Dendritic cell treated with granulocyte-macrophage colony-stimulating factor and Interleukin-4, amounts not matched to agents 40 ng/mL and 50 ng/mL, for 4 days (primary cell): ENCODE data around the gene ECSCR.
"Not testable (repeated sequence)": the region's sequence is repeated elsewhere in the genome, so short reads cannot be mapped to it uniquely, and the experiment has no call there.

Experiments used
- H3K27ac Mint-ChIP-seq: one replicate; pipeline ENCODE4 v1.8.0; 2022; ENCODE audit warnings: mild to moderate bottlenecking, mixed read lengths
- H3K27me3 Mint-ChIP-seq: one replicate; pipeline ENCODE4 v1.8.0; 2022; ENCODE audit warnings: mild to moderate bottlenecking, mixed read lengths
- H3K36me3 Mint-ChIP-seq: one replicate; pipeline ENCODE4 v1.8.0; 2022; ENCODE audit warnings: low read depth, mixed read lengths
- H3K4me1 Mint-ChIP-seq: one replicate; pipeline ENCODE4 v1.8.0; 2022; ENCODE audit warnings: low read depth, mixed read lengths
- H3K4me3 Mint-ChIP-seq: one replicate; pipeline ENCODE4 v1.8.0; 2022; ENCODE audit warnings: mild to moderate bottlenecking, moderate library complexity, mixed read lengths
- H3K9me3 Mint-ChIP-seq: one replicate; pipeline ENCODE4 v1.8.0; 2022; ENCODE audit warnings: mixed read lengths
- intact Hi-C: fragments of 100-400 bp; cut with micrococcal nuclease; formaldehyde crosslinking; loops from one replicate; pipeline ENCODE4 v1.15.0; 2022

ECSCR gene

GRCh38 chr5:139462586-139463276 lies at the start of gene ECSCR:
ECSCR (minus strand) TSS chr5:139462743; CDS start chr5:139462670, 73 bp downstream.
- Mint-ChIP-seq H3K4me3 (no peak within 1 kb of the TSS), H3K27me3 (no peaks in the 10 kb centered on the region), H3K4me1 (peaks cover 28% of the 10 kb centered on the region), H3K27ac (no peak within 1 kb of the TSS), H3K36me3 (no peaks in the 10 kb centered on the region), H3K9me3 (no peaks in the 10 kb centered on the region)
- intact Hi-C loops, result no loop called here

DNA sequence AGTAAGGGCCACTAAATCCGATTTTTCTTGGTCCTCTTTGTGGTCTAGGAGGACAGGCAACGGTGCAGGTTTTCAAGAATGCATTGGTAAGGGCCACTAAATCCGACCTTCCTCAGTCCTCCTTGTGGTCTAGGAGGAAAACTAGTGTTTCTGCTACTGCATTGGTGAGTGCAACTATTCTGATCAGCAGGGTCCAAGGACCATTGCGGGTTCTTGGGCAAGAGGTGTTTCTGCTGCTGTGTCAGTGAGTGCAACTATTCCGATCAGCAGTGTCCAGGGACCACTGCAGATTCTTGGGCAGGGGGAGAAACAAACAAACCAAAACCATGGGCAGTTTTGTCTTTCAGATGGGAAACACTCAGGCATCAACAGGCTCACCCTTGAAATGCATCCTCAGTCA lies 42.2 kb upstream of the ECSCR start:
- intact Hi-C loops, H3K4me3 Mint-ChIP-seq, H3K4me1 Mint-ChIP-seq, H3K27ac Mint-ChIP-seq, H3K36me3 Mint-ChIP-seq, H3K9me3 Mint-ChIP-seq, H3K27me3 Mint-ChIP-seq: not testable (repeated sequence)

DNA sequence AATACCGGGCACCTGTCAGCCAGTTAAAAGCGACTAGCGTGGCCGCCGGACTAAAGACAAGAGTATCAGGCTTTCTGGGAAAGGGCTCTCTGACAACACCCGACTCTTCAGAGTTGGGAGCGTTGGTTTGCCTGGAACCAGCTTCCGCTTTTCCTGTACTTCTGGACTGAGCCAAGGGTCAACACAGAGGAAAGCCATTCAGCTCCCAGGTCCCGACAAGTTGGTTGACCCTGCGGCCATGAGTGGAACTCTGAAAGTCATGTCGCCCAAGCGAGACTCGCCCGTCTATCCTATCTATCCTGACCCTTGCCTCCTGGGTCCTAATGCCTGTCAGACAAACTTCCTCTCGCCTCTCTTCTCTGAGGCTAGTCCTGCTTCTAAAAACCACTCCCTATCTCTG lies 41.3 kb upstream of the ECSCR start:
- H3K4me3 Mint-ChIP-seq, intact Hi-C loops, H3K36me3 Mint-ChIP-seq, H3K27me3 Mint-ChIP-seq, H3K9me3 Mint-ChIP-seq, H3K27ac Mint-ChIP-seq, H3K4me1 Mint-ChIP-seq: not testable (repeated sequence)

GRCh38 chr5:139503036-139503817 lies 40.7 kb upstream of the ECSCR start:
- H3K36me3 Mint-ChIP-seq, intact Hi-C loops, H3K9me3 Mint-ChIP-seq, H3K4me3 Mint-ChIP-seq, H3K27ac Mint-ChIP-seq, H3K4me1 Mint-ChIP-seq, H3K27me3 Mint-ChIP-seq: not testable (repeated sequence)

DNA sequence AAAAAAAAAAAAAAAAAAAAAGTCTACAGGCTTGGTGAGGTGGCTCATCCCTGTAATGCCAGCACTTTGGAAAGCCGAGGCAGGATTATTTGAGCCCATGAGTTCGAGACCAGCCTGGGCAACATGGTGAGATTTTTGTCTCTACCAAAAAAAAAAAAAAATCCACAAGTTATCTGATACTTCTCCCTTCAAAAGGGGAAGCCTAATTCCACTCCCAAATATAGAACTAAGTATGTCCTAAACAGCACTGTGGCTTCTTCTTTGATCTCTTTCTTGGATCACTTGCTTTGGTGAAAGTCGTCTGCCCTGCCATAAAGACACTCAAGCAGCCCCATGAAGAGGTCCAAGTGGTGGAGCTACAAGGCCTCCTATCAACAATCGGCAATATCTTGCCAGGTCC lies 38.8 kb upstream of the ECSCR start:
- H3K27me3 Mint-ChIP-seq, result no peaks in the 10 kb centered on the region
- intact Hi-C loops, result no loop called here
- peak overlapping the region; percentile 55 for H3K27ac Mint-ChIP-seq

DNA sequence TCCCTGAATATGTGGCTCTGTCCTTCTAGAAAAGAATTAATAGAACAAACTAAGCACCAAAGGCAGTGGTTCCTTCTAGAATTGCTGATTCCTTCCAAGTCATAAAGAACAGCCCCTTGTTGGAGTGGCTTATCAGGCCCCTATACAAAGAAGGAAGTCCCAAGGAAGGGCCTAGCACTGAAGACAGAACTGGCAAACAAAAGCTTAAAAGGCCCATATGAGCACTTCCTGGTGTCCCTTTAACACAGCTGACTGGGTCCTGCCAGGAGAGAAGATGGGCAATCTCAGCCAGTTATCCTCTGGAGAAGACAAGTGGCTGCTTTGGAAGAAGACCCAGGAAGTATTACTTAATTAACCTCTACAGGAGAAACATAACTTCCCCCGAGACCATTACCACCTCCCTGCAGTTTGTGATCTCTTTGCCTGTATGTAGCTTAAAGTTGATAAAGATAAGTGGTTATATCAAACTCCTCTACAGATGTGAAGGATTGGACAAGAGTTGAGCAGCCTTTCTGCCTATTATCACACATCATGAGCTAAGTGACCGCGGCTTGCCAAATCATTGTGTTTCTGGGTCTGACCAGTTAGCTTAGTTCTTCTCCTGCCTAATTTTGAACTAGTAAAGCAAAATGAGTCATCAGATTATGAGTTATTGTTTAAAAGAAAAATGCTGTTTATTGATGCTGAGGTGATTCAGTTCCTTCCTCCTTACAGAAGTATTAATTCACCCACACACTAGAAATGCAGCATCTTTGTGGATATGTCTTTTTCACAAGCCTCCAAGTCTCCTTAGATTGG lies 33.3 kb upstream of the ECSCR start:
- Mint-ChIP-seq H3K27ac (peak overlapping the region; percentile 78), H3K4me1 (peaks cover 22% of the 10 kb centered on the region), H3K27me3 (no peaks in the 10 kb centered on the region), H3K4me3 (no peak overlapping the region), H3K36me3 (no peaks in the 10 kb centered on the region), H3K9me3 (no peaks in the 10 kb centered on the region)
- intact Hi-C loops, result no loop called here

More for the DNA sequence above, 38.8 kb upstream of the ECSCR start:
- no peaks in the 10 kb centered on the region for H3K9me3 Mint-ChIP-seq
- H3K4me1 Mint-ChIP-seq, result peaks cover 7% of the 10 kb centered on the region
- H3K4me3 Mint-ChIP-seq, result peak overlapping the region; percentile 6
- H3K36me3 Mint-ChIP-seq, result no peaks in the 10 kb centered on the region

DNA sequence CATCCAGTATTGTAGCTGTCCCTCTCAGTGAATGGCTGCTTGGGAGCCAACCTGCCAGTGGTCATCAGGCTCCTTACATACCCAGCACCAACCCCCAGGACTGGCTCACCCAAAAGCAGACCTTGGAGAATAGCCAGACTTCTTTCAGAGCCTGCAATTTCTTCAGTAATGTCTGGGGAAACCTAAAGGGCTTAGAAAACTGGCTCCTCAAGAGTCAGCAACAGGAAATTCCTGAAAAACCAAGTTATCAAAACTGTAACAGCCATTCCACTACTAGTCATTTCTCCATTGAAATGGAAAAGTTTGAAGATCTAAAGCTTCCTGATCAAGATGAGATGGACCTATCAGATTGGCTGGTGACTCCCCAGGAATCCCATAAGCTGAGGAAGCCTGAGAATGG lies 32.3 kb upstream of the ECSCR start:
- intact Hi-C loops, result no loop called here
- H3K36me3 Mint-ChIP-seq, result no peaks in the 10 kb centered on the region
- H3K9me3 Mint-ChIP-seq, result no peaks in the 10 kb centered on the region
- no peak overlapping the region for H3K4me3 Mint-ChIP-seq
- H3K27me3 Mint-ChIP-seq, result no peaks in the 10 kb centered on the region
- peaks cover 23% of the 10 kb centered on the region for H3K4me1 Mint-ChIP-seq
- peak overlapping the region; percentile 78 for H3K27ac Mint-ChIP-seq

- intact Hi-C loops, result no loop called here
- Mint-ChIP-seq H3K4me3 (no peak overlapping the region), H3K9me3 (no peaks in the 10 kb centered on the region), H3K27ac (no peak overlapping the region), H3K27me3 (no peaks in the 10 kb centered on the region), H3K36me3 (no peaks in the 10 kb centered on the region), H3K4me1 (peaks cover 29% of the 10 kb centered on the region)
These were observed 31.7 kb upstream of the ECSCR start for GRCh38 chr5:139494256-139494655.

DNA sequence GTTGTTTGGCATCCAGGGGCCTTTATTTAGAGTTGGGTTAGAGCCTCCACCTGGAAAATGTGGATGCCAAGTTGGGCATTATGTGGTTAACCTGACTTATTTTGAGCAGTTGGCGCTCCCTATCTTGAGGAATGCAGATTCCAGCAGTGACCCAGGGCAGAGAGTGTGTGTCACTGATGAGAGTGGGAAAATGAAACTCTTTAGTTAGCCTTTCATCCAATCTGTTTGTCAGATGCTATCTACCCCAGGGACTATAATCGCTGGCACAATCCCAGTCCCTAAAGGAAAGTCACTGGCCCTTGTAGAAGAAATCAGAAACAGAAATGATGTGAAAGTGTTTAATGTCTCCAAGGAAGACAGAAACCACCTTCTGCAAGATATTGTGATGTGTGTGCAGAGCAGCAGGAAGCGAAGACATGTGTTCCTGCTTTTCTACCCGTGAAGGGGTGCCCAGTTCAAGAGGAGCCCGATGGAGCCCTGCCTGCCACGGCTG lies 30.2 kb upstream of the ECSCR start:
- H3K36me3 Mint-ChIP-seq, result no peaks in the 10 kb centered on the region
- H3K27me3 Mint-ChIP-seq, result no peaks in the 10 kb centered on the region
- intact Hi-C loops, result no loop called here
- H3K27ac Mint-ChIP-seq, result no peak overlapping the region
- H3K4me3 Mint-ChIP-seq, result no peak overlapping the region
- no peaks in the 10 kb centered on the region for H3K9me3 Mint-ChIP-seq
- H3K4me1 Mint-ChIP-seq, result peaks cover 40% of the 10 kb centered on the region

DNA sequence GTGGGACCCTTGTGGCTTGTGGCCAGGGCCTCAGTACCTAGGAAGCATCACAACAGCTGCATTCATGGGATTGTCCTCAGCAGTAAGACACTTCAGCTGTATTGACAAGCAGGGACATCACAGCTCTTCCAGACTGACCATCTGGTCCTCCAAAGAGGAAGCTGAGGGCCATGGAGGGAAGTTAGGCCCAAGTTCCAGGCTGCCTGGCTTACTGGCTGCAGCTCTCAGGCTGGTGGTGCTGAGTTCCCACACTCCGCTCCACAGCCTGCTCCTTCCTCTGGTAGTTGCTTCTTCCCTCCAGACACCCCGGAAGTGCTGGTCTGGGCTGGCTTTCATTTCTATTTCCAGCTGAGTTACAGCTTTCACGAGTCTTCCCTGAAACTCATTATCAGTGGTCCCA lies 25.7 kb upstream of the ECSCR start:
- Mint-ChIP-seq H3K9me3 (no peaks in the 10 kb centered on the region), H3K27me3 (no peaks in the 10 kb centered on the region), H3K27ac (peak overlapping the region; percentile 95), H3K36me3 (no peaks in the 10 kb centered on the region), H3K4me1 (peaks cover 32% of the 10 kb centered on the region), H3K4me3 (peak overlapping the region; percentile 39)
- intact Hi-C loops, result no loop called here

DNA sequence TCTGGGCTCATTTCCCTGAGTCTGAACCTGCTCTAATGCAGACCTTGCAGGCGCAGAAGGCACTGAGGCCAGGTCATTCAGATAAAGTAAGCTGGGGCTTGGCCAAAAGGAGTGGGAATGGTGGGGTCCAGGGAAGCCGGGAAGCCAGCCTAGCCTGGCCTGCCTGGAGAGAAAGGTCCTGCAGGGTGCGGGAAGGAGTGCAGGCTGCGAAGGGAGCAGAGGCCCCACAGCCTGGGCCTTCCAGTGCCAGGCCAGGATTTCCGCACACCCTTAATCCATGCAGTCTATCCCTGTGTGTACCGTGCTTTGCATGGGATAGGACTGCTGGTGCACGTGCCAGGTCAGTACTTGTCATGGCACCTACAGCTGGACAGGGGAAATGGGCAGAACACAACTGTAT lies 23.7 kb upstream of the ECSCR start:
- Mint-ChIP-seq H3K4me1 (peaks cover 42% of the 10 kb centered on the region), H3K27ac (no peak overlapping the region), H3K4me3 (no peak overlapping the region)

DNA sequence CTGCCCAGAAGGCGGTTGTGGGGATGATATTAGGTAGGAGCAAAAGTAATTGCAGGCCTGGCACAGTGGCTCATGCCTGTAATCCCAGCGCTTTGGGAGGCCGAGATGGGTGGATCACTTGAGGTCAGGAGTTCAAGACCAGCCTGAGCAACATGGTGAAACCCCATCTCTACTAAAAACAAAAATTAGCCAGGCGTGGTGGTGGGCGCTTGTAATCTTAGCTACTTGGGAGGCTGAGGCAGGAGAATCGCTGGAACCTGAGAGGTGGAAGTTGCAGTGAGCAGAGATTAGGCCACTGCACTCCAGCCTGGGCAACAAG lies 20.3 kb upstream of the ECSCR start:
- H3K9me3 Mint-ChIP-seq, H3K36me3 Mint-ChIP-seq, H3K27me3 Mint-ChIP-seq: not testable (repeated sequence)
- Mint-ChIP-seq H3K27ac (peak overlapping the region; percentile 87), H3K4me3 (peak overlapping the region; percentile 73), H3K4me1 (peaks cover 40% of the 10 kb centered on the region)
- intact Hi-C loops, result loop anchor here (5.0 kb wide), 1 partner anchor 46 kb away; the partner anchor contains the start of gene DNAJC18

More for the DNA sequence above, 23.7 kb upstream of the ECSCR start:
- intact Hi-C loops, result no loop called here
- Mint-ChIP-seq H3K36me3 (no peaks in the 10 kb centered on the region), H3K9me3 (no peaks in the 10 kb centered on the region), H3K27me3 (no peaks in the 10 kb centered on the region)

GRCh38 chr5:139482050-139482889 lies 19.7 kb upstream of the ECSCR start, which contains the start of gene STING1:
STING1 (minus strand) TSS chr5:139482758; CDS start chr5:139481704, 1,054 bp downstream.
- intact Hi-C loops, result loop anchor here (5.0 kb wide), 1 partner anchor 45 kb away; the partner anchor contains the start of gene DNAJC18
- Mint-ChIP-seq H3K36me3 (peaks cover 13% of the 10 kb centered on the region), H3K9me3 (no peaks in the 10 kb centered on the region), H3K27ac (peak within 1 kb of the TSS; percentile 87), H3K27me3 (no peaks in the 10 kb centered on the region), H3K4me1 (peaks cover 38% of the 10 kb centered on the region), H3K4me3 (peak within 1 kb of the TSS; percentile 73)
